Glomerular visceral epithelial cell (primary cell): ENCODE results near the gene DLGAP1.

Source experiments
- DNase-seq: peaks from one replicate; pipeline ENCODE4 v3.0.0-alpha.2; 2016; ENCODE audit errors: extremely low spot score

Gene DLGAP1

GRCh38 chr18:3867864-3868311 is 587.2 kb downstream of the DLGAP1 start:
- no peak for DNase-seq

GRCh38 chr18:3867236-3867635 is 587.9 kb downstream of the DLGAP1 start:
- DNase-seq, result no peak

GRCh38 chr18:3864669-3865298 is 590.3 kb downstream of the DLGAP1 start:
- no peak for DNase-seq

- no peak for DNase-seq
Measured at GRCh38 chr18:3863593-3863992, 591.5 kb downstream of the DLGAP1 start.

- DNase-seq, result no peak
Measured at GRCh38 chr18:3863006-3863405, 592.1 kb downstream of the DLGAP1 start.

- no peak for DNase-seq
Measured at GRCh38 chr18:3861495-3861894, 593.6 kb downstream of the DLGAP1 start.

- DNase-seq, result no peak
Measured at GRCh38 chr18:3857544-3857943, 597.6 kb downstream of the DLGAP1 start.

GRCh38 chr18:3855966-3856365 is 599.1 kb downstream of the DLGAP1 start:
- no peak for DNase-seq

- no peak for DNase-seq
Measured at GRCh38 chr18:3852321-3852720, 602.8 kb downstream of the DLGAP1 start.

GRCh38 chr18:3851159-3851558 is 603.9 kb downstream of the DLGAP1 start:
- DNase-seq, result peak; percentile 20

GRCh38 chr18:3848316-3848715 is 606.8 kb downstream of the DLGAP1 start:
- no peak for DNase-seq

GRCh38 chr18:3845161-3845560 is 609.9 kb downstream of the DLGAP1 start:
- DNase-seq, result no peak

- DNase-seq, result no peak
Measured at GRCh38 chr18:3842844-3843243, 612.3 kb downstream of the DLGAP1 start.

GRCh38 chr18:3840766-3841165 is 614.3 kb downstream of the DLGAP1 start:
- DNase-seq, result no peak

GRCh38 chr18:3839581-3839981 is 615.5 kb downstream of the DLGAP1 start:
- DNase-seq, result no peak

- no peak for DNase-seq
Measured at GRCh38 chr18:3836483-3837335, 618.4 kb downstream of the DLGAP1 start.

- DNase-seq, result no peak
Measured at GRCh38 chr18:3832025-3832638, 623.0 kb downstream of the DLGAP1 start.

- DNase-seq, result no peak
Measured at GRCh38 chr18:3830604-3831003, 624.5 kb downstream of the DLGAP1 start.

- DNase-seq, result no peak
Measured at GRCh38 chr18:3827236-3827845, 627.8 kb downstream of the DLGAP1 start.

GRCh38 chr18:3826021-3826420 is 629.1 kb downstream of the DLGAP1 start:
- no peak for DNase-seq

GRCh38 chr18:3824101-3824500 is 631.0 kb downstream of the DLGAP1 start:
- DNase-seq, result no peak

GRCh38 chr18:3823073-3823472 is 632.0 kb downstream of the DLGAP1 start:
- DNase-seq, result no peak
